GM21367 (cell line): Measurements from ENCODE around the gene SERPINA6.
"Not testable (repeated sequence)": the region's sequence is repeated elsewhere in the genome, so short reads cannot be mapped to it uniquely, and the experiment has no call there.

Source experiments
- ATAC-seq: cut with Tn5 transposase; IDR thresholded peaks from one replicate; pipeline ENCODE4 v1.9.1; 2021; ENCODE audit not compliant: unreplicated experiment

SERPINA6 gene

DNA sequence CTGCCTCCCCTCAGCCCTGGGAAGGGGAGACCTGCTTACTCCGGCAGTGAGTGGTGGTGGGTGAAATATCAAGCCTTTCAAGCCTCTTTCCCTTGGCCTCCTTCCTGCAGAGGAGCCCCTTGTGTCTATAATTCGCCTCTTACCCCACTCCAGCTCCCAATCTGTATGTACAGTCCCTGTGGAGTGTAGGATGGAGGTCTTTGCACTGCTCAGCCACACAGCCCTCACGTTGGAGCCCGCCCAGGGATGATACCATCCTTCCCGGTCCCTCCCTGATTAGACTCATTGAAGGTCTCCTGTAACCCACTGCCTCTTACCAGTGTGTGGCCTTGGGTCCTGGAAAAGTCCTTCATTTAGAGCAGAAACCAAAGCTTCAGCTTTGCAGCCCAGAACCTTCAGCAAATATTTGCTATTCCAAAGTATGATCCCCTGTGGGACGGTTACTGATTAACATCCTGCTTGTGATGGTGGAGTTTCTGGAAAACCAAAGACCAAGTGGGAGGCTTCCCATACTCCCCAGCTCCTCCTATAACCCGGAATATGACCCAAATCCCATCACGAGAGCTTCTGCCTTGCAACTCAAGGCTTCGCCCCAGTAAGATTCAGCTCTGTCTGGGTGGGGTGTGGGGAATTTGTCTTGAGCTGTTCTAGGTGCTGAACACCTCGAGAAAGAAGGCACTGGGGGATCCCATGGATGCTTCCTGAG, 30.1 kb downstream of the SERPINA6 start, which contains the start of gene SERPINA10:
Gene SERPINA10, minus strand, starts transcription at position 397 of the 706 bp plus-strand sequence. CDS start 2,675 bp downstream, outside the sequence.
- no peak for ATAC-seq

GRCh38 chr14:94292526-94292871, 30.6 kb downstream of the SERPINA6 start:
- ATAC-seq, result no peak

- ATAC-seq, result no peak
Observed at GRCh38 chr14:94291906-94292525, 31.1 kb downstream of the SERPINA6 start.

- no peak for ATAC-seq
Observed at GRCh38 chr14:94291159-94291905, 31.8 kb downstream of the SERPINA6 start.

- ATAC-seq, result no peak
Observed at GRCh38 chr14:94290197-94290596, 32.9 kb downstream of the SERPINA6 start.

GRCh38 chr14:94288610-94289465, 34.3 kb downstream of the SERPINA6 start:
- ATAC-seq, result no peak

DNA sequence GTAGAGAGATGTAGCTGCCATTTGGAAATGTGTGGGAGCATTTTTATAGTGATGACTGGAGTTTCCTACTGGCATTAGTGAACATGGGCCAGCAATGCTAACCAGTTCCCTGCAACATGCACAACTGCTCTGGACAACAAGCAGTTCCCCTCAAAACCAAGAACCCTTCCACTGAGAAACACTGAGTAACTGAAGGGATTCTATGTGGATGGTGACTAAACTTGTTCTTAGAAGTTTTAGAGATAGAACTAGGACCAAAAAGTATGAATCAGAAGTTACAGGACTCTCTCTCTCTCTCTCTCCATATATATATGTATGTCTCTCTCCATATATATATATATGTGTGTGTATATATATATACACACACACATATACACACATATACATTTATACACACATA, 38.0 kb downstream of the SERPINA6 start:
- no peak for ATAC-seq

DNA sequence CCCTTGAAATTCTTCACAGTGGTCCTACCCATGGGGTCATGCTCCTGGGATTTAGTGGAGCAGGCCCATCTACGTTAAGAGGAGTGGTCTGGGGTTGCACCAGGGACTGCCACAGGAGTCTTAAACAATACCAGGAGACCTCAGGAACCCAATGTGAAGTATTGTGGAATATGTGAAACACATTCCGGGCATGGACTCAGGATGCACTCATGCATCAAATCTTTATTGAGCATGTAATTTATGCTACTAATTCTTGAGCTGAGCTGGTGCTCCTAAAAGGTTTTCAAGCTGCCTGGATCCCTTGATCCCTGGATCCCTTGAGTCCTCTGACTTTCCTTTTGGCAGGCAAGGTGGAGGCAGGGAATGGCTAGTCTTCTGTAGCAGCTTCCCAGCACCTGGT, 38.9 kb downstream of the SERPINA6 start:
- no peak for ATAC-seq

DNA sequence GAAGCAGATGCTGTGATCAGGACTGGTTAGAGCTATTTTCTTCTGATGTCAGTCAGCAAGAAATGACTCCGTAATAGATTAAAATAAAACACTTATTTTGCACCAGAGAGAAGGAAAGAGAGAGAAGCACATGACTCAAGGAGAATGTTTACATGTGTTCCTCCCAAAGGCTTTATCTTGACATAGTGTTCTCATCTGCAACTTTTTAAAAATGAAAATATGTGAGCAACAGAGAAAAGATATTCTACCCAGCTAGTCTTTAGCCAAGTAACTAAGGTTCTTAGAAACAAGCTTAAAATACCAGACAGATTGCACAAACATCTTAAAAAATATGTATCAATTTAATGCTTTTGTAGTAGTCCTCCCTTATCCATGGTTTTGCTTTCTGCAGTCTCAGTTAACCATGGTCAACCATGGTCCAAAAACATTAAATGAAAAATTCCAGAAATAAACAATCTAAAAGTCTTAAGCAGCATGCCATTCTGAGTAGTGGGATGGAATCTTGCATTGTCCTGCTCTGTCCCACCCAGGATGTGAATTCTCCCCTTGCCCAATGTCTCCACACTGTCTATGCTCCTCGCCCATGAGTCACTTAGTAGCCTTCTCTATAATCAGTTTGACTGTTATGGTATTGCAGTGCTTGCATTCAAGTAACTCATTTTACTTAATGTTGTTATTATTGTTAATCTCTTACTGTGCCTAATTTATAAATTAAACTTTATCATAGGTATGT, 40.0 kb downstream of the SERPINA6 start:
- ATAC-seq, result no peak

- ATAC-seq, result no peak
Observed at GRCh38 chr14:94278731-94279130, 44.4 kb downstream of the SERPINA6 start.

GRCh38 chr14:94276898-94277561, 46.1 kb downstream of the SERPINA6 start:
- ATAC-seq, result not testable (repeated sequence)

DNA sequence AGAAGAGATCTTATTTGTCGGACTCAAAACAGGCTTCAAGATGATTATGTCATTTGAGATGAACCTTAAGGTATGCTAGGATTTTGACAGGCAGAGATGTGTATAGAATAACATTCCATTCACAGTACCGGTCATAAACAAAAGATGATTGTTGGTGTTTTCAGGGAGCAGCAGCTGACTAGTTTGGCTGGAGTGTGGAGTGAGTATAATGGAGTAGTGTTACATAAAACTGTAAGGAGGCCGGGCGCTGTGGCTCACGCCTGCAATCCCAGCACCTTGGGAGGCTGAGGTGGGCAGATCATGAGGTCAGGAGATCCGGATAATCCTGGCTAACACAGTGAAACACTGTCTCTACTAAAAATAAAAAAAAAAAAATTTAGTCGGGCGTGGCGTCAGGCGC, 54.0 kb downstream of the SERPINA6 start:
- ATAC-seq, result no peak

- ATAC-seq, result not testable (repeated sequence)
Observed at GRCh38 chr14:94268582-94268981, 54.6 kb downstream of the SERPINA6 start.

- no peak for ATAC-seq
Observed at GRCh38 chr14:94267352-94267751, 55.8 kb downstream of the SERPINA6 start.

DNA sequence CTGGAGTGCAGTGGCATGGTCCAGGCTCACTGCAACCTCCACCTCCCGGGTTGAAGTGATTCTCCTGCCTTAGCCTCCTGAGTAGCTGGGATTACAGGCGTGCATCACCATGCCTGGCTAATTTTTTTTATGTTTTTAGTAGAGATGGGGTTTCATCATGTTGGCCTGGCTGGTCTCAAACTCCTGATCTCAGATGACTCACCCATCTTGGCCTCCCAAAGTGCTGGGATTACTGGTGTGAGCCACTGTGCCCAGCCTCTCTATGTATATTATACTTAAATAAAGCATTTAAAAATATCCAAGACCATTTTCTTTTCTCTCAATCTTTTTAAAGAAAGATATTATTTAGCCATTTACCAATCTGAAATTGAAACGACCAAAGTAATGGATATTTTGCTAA, 58.9 kb downstream of the SERPINA6 start:
- not testable (repeated sequence) for ATAC-seq
